ENCODE measurements around the gene MRGPRD. TPM values are rescaled to one million over a fixed set of nuclear protein-coding genes. Genes with fewer than 3 reads are reported as not detected.

MRGPRD gene
- total and polyA plus RNA-seq, 2 donors (not counting 1 experiment from before 2014, with no cell fraction given): not detected

DNA sequence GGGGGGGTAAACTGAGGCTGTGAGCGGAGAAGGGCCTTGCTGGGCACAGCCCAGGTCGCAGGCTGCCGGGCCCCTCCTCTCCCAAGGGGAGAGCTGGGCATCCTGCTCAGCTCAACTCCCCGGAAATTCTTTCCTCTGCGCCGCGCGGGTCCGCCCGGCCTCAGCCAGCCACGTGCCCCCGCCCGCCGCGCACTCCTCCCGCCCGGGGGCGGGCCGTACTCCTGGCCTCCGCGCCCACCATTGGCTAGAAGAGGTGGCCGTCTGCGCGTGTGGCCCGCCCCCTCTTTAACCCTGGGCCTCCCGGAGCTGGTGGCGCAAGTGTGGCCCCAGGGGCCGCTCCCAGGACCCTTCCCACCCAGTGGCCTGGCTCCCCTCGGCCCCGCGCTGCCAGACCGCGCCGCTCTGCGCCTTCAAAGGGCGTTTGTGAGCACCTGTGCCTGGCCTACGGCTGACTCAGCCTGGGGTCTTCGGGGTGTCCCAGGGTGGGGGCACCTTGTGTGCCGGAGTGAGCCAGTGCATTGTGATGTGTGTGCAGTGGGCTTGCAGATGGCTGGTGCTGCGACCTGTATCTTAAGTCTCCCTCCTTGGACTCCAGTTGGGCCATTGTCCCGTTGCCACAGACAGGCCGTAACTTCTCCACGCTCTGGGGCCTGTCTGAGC is 30.3 kb upstream of the MRGPRD start:
- DNase-seq (no peak), ATAC-seq (ENCODE audit: low read depth) (peak; percentile 67)
- Histone ChIP-seq H4K20me1 (ENCODE audit: control insufficient read depth, insufficient read depth, low read length, poor library complexity, severe bottlenecking) (no peaks in the 10 kb centered on the region), H3K4me2 (replicated peaks; ENCODE audit: low read depth, low read length, poor library complexity, severe bottlenecking) (peak overlapping the region; percentile 28), H3K27me3 (replicated peaks in 1 of 4; ENCODE audit: control extremely low read depth in 1 of 4, control insufficient read depth in 3 of 4, insufficient read depth in 4 of 4, low read length in 3 of 4) (peaks cover 0 to 49% (median 13%) of the 10 kb centered on the region in 4 experiments), H3K79me2 (ENCODE audit: control insufficient read depth, insufficient read depth, low read length) (no peaks in the 10 kb centered on the region), H2AFZ (ENCODE audit: insufficient read depth, low read depth, low read length, poor library complexity, severe bottlenecking) (no peak overlapping the region), H3K4me1 (ENCODE audit: control insufficient read depth in 2 of 2, insufficient read depth in 2 of 2, low read length in 2 of 2) (peaks cover 0 to 3% of the 10 kb centered on the region in 2 donors), H3K4me3 (ENCODE audit: control extremely low read depth in 1 of 5, extremely low read depth in 1 of 5, insufficient read depth in 1 of 5, low read depth in 2 of 5, low read length in 4 of 5) (no peak overlapping the region), H3K9me3 (ENCODE audit: control extremely low read depth in 1 of 3, control insufficient read depth in 2 of 3, insufficient read depth in 1 of 3, low read length in 2 of 3) (no peaks in the 10 kb centered on the region), H3K27ac (ENCODE audit: low read length in 2 of 2) (no peak overlapping the region), H3K9ac (ENCODE audit: low read length) (no peak overlapping the region), H3K36me3 (replicated peaks in 1 of 2; ENCODE audit: control extremely low read depth in 1 of 2, control insufficient read depth in 1 of 2, extremely low read depth in 1 of 2, insufficient read depth in 2 of 2, low read length in 1 of 2) (no peaks in the 10 kb centered on the region)
- intact Hi-C loops (cut with micrococcal nuclease): loop anchor here (2.0 kb wide), 1 partner anchor 78 kb away; no protein-coding TSS in a partner anchor
- ChIA-PET CTCF (no interaction called here), POLR2A (no interaction called here)
- WGBS (ENCODE audit: insufficient coverage): 15% methylated on average over 43 of the region's 43 CpGs
- Mint-ChIP-seq H3K4me1 (peaks cover 2% of the 10 kb centered on the region), H3K27me3 (peaks cover 35% of the 10 kb centered on the region), H3K27ac (no peak overlapping the region), H3K9me3 (ENCODE audit: insufficient read depth) (no peaks in the 10 kb centered on the region), H3K4me3 (no peak overlapping the region)
- no peak for TF ChIP-seq EZH2 (IDR thresholded peaks at IDR 0.05; ENCODE audit: borderline replicate concordance, insufficient read depth, low read depth, low read length, poor library complexity, severe bottlenecking)
- TF ChIP-seq, protein P1, sequence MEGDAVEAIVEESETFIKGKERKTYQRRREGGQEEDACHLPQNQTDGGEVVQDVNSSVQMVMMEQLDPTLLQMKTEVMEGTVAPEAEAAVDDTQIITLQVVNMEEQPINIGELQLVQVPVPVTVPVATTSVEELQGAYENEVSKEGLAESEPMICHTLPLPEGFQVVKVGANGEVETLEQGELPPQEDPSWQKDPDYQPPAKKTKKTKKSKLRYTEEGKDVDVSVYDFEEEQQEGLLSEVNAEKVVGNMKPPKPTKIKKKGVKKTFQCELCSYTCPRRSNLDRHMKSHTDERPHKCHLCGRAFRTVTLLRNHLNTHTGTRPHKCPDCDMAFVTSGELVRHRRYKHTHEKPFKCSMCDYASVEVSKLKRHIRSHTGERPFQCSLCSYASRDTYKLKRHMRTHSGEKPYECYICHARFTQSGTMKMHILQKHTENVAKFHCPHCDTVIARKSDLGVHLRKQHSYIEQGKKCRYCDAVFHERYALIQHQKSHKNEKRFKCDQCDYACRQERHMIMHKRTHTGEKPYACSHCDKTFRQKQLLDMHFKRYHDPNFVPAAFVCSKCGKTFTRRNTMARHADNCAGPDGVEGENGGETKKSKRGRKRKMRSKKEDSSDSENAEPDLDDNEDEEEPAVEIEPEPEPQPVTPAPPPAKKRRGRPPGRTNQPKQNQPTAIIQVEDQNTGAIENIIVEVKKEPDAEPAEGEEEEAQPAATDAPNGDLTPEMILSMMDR (IDR thresholded peaks at IDR 0.05): no peak

DNA sequence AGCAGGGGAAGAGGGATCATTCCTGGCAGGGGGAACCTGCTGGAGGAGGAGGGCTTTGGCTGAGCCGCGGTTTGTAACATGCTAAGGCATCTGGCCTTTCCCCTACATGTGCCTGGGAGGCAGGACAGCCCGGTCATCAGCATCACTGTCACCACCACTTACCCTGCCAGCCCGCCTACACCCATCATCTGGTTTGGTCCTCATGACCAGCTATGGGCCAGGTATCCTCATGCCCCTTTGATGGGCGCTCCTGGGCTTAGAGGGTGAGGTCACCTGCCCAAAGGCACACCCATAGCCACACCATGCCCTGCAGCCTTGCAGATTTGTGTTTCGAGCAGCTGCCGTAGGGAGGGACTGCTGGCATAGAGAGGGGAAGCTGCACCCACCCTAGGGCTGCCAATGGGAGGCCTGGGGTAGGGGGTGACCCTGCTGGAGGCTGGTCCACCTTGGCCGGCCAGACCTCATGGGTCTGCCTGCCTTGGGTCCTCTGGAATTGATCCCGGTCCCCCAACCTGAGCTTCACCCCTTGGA is 29.6 kb upstream of the MRGPRD start:
- no peak overlapping the region for H3K4me2 ChIP-seq (replicated peaks; ENCODE audit: low read depth, low read length, poor library complexity, severe bottlenecking)
- CTCF ChIA-PET: no interaction called here

More for the DNA sequence above, 29.6 kb upstream of the MRGPRD start:
- Histone ChIP-seq H3K4me3 (ENCODE audit: control extremely low read depth in 1 of 5, extremely low read depth in 1 of 5, insufficient read depth in 1 of 5, low read depth in 2 of 5, low read length in 4 of 5) (no peak overlapping the region), H3K9ac (ENCODE audit: low read length) (no peak overlapping the region), H3K27ac (ENCODE audit: low read length in 2 of 2) (no peak overlapping the region), H3K79me2 (ENCODE audit: control insufficient read depth, insufficient read depth, low read length) (no peaks in the 10 kb centered on the region), H3K4me1 (ENCODE audit: control insufficient read depth in 2 of 2, insufficient read depth in 2 of 2, low read length in 2 of 2) (peaks cover 0 to 3% of the 10 kb centered on the region in 2 donors), H4K20me1 (ENCODE audit: control insufficient read depth, insufficient read depth, low read length, poor library complexity, severe bottlenecking) (no peaks in the 10 kb centered on the region), H3K27me3 (replicated peaks in 1 of 4; ENCODE audit: control extremely low read depth in 1 of 4, control insufficient read depth in 3 of 4, insufficient read depth in 4 of 4, low read length in 3 of 4) (peaks cover 0 to 49% (median 13%) of the 10 kb centered on the region in 4 experiments), H3K36me3 (replicated peaks in 1 of 2; ENCODE audit: control extremely low read depth in 1 of 2, control insufficient read depth in 1 of 2, extremely low read depth in 1 of 2, insufficient read depth in 2 of 2, low read length in 1 of 2) (no peaks in the 10 kb centered on the region), H3K9me3 (ENCODE audit: control extremely low read depth in 1 of 3, control insufficient read depth in 2 of 3, insufficient read depth in 1 of 3, low read length in 2 of 3) (no peaks in the 10 kb centered on the region), H2AFZ (ENCODE audit: insufficient read depth, low read depth, low read length, poor library complexity, severe bottlenecking) (no peak overlapping the region)
- intact Hi-C loops (cut with micrococcal nuclease): loop anchor here (2.0 kb wide), 1 partner anchor 78 kb away; no protein-coding TSS in a partner anchor
- WGBS (ENCODE audit: insufficient coverage): 53% methylated on average over 4 of the region's 9 CpGs
- H3K9me3 Mint-ChIP-seq (ENCODE audit: insufficient read depth): no peaks in the 10 kb centered on the region
- DNase-seq (no peak), ATAC-seq (ENCODE audit: low read depth) (no peak)
- no peak overlapping the region for H3K4me3 Mint-ChIP-seq
- no peak overlapping the region for H3K27ac Mint-ChIP-seq
- TF ChIP-seq EZH2 (IDR thresholded peaks at IDR 0.05; ENCODE audit: borderline replicate concordance, insufficient read depth, low read depth, low read length, poor library complexity, severe bottlenecking): no peak
- TF ChIP-seq, protein P1 (IDR thresholded peaks at IDR 0.05): no peak
- H3K27me3 Mint-ChIP-seq: peaks cover 37% of the 10 kb centered on the region
- POLR2A ChIA-PET: no interaction called here
- peaks cover 2% of the 10 kb centered on the region for H3K4me1 Mint-ChIP-seq
